HepG2 (cell line): ENCODE results near the gene PTPN22. TPM values are rescaled to one million over a fixed set of nuclear protein-coding genes. Genes with fewer than 3 reads are reported as not detected.

Experiments
- ELF4 ChIP-seq: sonication (generic); formaldehyde crosslinking; IDR thresholded peaks from 2 replicates; pipeline ENCODE4 v1.5.0; 2020; ENCODE audit warnings: missing genetic modification reagents, mild to moderate bottlenecking, moderate library complexity, borderline replicate concordance
- FOSL1 ChIP-seq: sonication (generic); formaldehyde crosslinking; IDR thresholded peaks from 2 replicates; pipeline ENCODE4 v1.9.0; 2021; ENCODE audit warnings: missing genetic modification reagents, borderline replicate concordance
- GZF1 ChIP-seq: sonication (generic); formaldehyde crosslinking; IDR thresholded peaks from 2 replicates; pipeline ENCODE4 v1.5.1; 2020; ENCODE audit warnings: mild to moderate bottlenecking, missing genetic modification reagents
- HDAC2 ChIP-seq: sonication (generic); formaldehyde crosslinking; IDR thresholded peaks from 2 replicates; pipeline ENCODE4 v1.4.0; 2020; ENCODE audit warnings: missing genetic modification reagents
- HMGA1 ChIP-seq: sonication (generic); formaldehyde crosslinking; conservative IDR thresholded peaks from 2 replicates; pipeline ENCODE4 v1.4.0; 2020; ENCODE audit warnings: missing genetic modification reagents
- IKZF4 ChIP-seq: sonication (generic); formaldehyde crosslinking; IDR thresholded peaks from 2 replicates; pipeline ENCODE4 v1.5.1; 2020; ENCODE audit warnings: borderline replicate concordance, mild to moderate bottlenecking, low read depth, missing genetic modification reagents; ENCODE audit errors: not compliant biosample characterization
- KDM3A ChIP-seq: IDR thresholded peaks from 2 replicates; pipeline ENCODE4 v1.6.1; 2018; ENCODE audit warnings: low read depth, missing compliant biosample characterization
- KLF16 ChIP-seq, 2 experiments: sonication (generic) in 1 of 2; formaldehyde crosslinking in 1 of 2; IDR thresholded peaks; 2 replicates each; pipeline versions ENCODE4 v1.6.1 to v1.8.0; 2016 to 2023; ENCODE audit warnings: missing genetic modification reagents in 2 of 2, missing compliant biosample characterization in 1 of 2
- MATR3 ChIP-seq: sonication (generic); formaldehyde crosslinking; IDR thresholded peaks from 2 replicates; pipeline ENCODE4 v1.4.0; 2020; ENCODE audit warnings: missing genetic modification reagents
- MZF1 ChIP-seq: sonication (generic); formaldehyde crosslinking; IDR thresholded peaks from 2 replicates; pipeline ENCODE4 v1.8.1; 2023; ENCODE audit warnings: mild to moderate bottlenecking, missing genetic modification reagents, borderline replicate concordance
- NCOR1 ChIP-seq: fragments of 200-600 bp; sonication (generic); IDR thresholded peaks from 2 replicates; pipeline ENCODE4 v1.7.0; 2017; ENCODE audit warnings: antibody characterized with exemption, low read length, borderline replicate concordance
- PAX8 ChIP-seq: sonication (generic); formaldehyde crosslinking; IDR thresholded peaks from 2 replicates; pipeline ENCODE4 v1.8.0; 2022; ENCODE audit warnings: mild to moderate bottlenecking, missing genetic modification reagents, borderline replicate concordance
- PHF20 ChIP-seq: sonication (generic); formaldehyde crosslinking; IDR thresholded peaks from 2 replicates; pipeline ENCODE4 v1.5.0; 2020; ENCODE audit warnings: mild to moderate bottlenecking, missing genetic modification reagents
- POLR2A ChIP-seq, 2 experiments: IDR thresholded peaks; 2 replicates each; pipeline ENCODE4 v1.6.1; 2011; ENCODE audit warnings: low read depth in 2 of 2, low read length in 2 of 2, mild to moderate bottlenecking in 1 of 2, moderate library complexity in 1 of 2; ENCODE audit not compliant: insufficient read depth in 1 of 2
- SIN3A ChIP-seq: IDR thresholded peaks from 2 replicates; pipeline ENCODE4 v1.6.1; 2011; ENCODE audit warnings: low read depth, mild to moderate bottlenecking, control low read depth, low read length, borderline replicate concordance
- SIN3B ChIP-seq: fragments of 150-350 bp; IDR thresholded peaks from 2 replicates; pipeline ENCODE4 v1.6.1; 2014; ENCODE audit warnings: low read length
- TARDBP ChIP-seq: sonication (generic); formaldehyde crosslinking; IDR thresholded peaks from 2 replicates; pipeline ENCODE4 v1.8.0; 2022; ENCODE audit warnings: mild to moderate bottlenecking, missing genetic modification reagents
- THAP11 ChIP-seq: IDR thresholded peaks from 2 replicates; pipeline ENCODE4 v1.6.1; 2016; ENCODE audit warnings: missing biosample characterization, missing genetic modification reagents
- XBP1 ChIP-seq: sonication (generic); formaldehyde crosslinking; IDR thresholded peaks from 2 replicates; pipeline ENCODE4 v1.5.0; 2020; ENCODE audit warnings: missing genetic modification reagents
- ZNF124 ChIP-seq: sonication (generic); formaldehyde crosslinking; IDR thresholded peaks from 2 replicates; pipeline ENCODE4 v1.4.0; 2020; ENCODE audit warnings: missing genetic modification reagents
- ZNF207 ChIP-seq: fragments of 450-650 bp; IDR thresholded peaks from 2 replicates; pipeline ENCODE4 v1.6.1; 2016; ENCODE audit warnings: antibody characterized with exemption, borderline replicate concordance
- ZNF510 ChIP-seq: sonication (generic); formaldehyde crosslinking; IDR thresholded peaks from 2 replicates; pipeline ENCODE4 v1.4.0; 2020; ENCODE audit warnings: low read depth, mild to moderate bottlenecking, missing genetic modification reagents
- ZNF616 ChIP-seq: sonication (generic); formaldehyde crosslinking; IDR thresholded peaks from 2 replicates; pipeline ENCODE4 v1.5.0; 2020; ENCODE audit warnings: low read depth, mild to moderate bottlenecking, missing genetic modification reagents
- ZNF619 ChIP-seq: sonication (generic); formaldehyde crosslinking; IDR thresholded peaks from 2 replicates; pipeline ENCODE4 v1.4.0; 2020; ENCODE audit warnings: mild to moderate bottlenecking, missing genetic modification reagents
- ZNF678 ChIP-seq: sonication (generic); formaldehyde crosslinking; IDR thresholded peaks from 2 replicates; pipeline ENCODE4 v1.4.0; 2020; ENCODE audit warnings: mild to moderate bottlenecking, missing genetic modification reagents
- polyA plus RNA-seq, 8 experiments: library from polyadenylated mRNA; depleted of rRNA in 3 of 8; stranded (reverse) in 7 of 8; unstranded in 1 of 8; fragments of >200 nt; fragmentation: Illumina TruSeq in 4 of 8; extraction: Trizol in 4 of 8; gene quantifications; 2 replicates each; pipeline versions ENCODE4 v1.2.1 to v1.2.3, GENCODE V29; 2011 to 2016; ENCODE audit warnings: low read depth in 4 of 8, missing spikeins in 1 of 8, mixed read lengths in 1 of 8; ENCODE audit not compliant: insufficient read depth in 1 of 8
- total RNA-seq, 5 experiments: library from RNA; depleted of rRNA; stranded (reverse); fragments of >200 nt; fragmentation: Illumina TruSeq; extraction: Trizol; gene quantifications; 2 replicates each; pipeline ENCODE4 v1.2.3, GENCODE V29; 2016; ENCODE audit warnings: low read depth in 1 of 5
- TF ChIP-seq, protein P1 (sequence below): sonication (generic); formaldehyde crosslinking; IDR thresholded peaks from 2 replicates; pipeline ENCODE4 v1.8.0; 2022; ENCODE audit warnings: missing genetic modification reagents, low read depth, mild to moderate bottlenecking, borderline replicate concordance
- TF ChIP-seq, protein P2 (sequence below): sonication (generic); formaldehyde crosslinking; IDR thresholded peaks from 2 replicates; pipeline ENCODE4 v1.5.0; 2020; ENCODE audit warnings: mild to moderate bottlenecking, low read depth, missing genetic modification reagents, borderline replicate concordance
- TF ChIP-seq, protein P3 (sequence below): sonication (generic); formaldehyde crosslinking; IDR thresholded peaks from 2 replicates; pipeline ENCODE4 v1.4.0; 2020; ENCODE audit warnings: low read depth, mild to moderate bottlenecking, missing genetic modification reagents

The PTPN22 gene
- total and polyA plus RNA-seq, 2 of the 13 experiments (the other 11 are each of a cell fraction or from before 2014, with no cell fraction given): not detected

DNA sequence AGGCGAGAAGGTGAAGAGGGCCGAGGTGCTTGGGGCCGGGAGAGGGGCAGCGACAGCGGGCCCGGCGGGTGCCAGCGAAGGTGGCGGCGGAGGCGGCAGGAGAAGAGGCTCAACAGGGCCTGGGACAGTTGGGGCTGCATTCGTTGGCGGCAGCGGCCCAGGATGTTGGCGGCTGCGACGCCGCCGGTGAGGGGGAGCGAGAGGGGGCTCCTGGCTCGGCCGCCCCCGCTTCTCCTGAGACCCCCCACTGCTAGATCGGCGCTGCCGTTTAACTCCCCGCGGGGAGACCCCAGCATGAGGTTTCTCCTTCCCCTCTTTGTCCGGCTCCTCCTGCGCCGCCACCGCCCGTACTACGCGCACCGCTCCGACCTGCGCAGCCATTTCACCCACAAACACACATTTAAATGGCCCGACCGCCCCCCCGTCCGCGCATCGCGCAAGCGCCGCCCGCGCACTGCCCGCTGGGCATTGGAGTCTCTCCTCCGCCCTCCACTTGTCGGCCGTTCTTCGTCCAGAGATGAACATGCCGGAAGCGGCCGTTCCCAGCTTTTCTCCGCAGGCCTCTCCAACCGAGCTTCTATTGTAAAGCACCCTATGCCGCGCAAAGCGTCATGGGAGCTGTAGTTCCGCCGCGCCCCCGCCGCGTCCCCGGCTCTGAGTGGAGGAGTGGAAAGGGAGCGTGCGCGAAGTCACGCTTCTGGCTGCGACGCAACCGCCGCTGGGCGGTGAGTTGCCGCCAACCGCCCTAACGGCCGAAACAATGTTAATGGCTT is 59.4 kb downstream of the PTPN22 start, which contains the start of gene RSBN1 (continued):
- no peak for TF ChIP-seq MZF1 (CRISPR knock-in tag)
- peak; percentile 77; the same call in 1 of the 2 replicates for TF ChIP-seq SIN3A
- TF ChIP-seq GZF1 (CRISPR knock-in tag): no peak
- TF ChIP-seq NCOR1: peak; percentile 35; the same call in 1 of the 2 replicates
- TF ChIP-seq PAX8 (CRISPR knock-in tag): 0 out of 2 replicates have a peak, but pooled peaks have one; percentile 41
- TF ChIP-seq, protein P1, sequence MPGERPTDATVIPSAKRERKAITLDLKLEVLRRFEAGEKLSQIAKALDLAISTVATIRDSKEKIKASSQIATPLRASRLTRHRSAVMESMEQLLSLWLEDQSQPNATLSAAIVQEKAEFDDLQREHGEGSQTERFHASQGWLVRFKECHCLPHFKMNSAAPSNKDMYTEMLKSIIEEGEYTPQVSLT (CRISPR knock-in tag): no peak
- TF ChIP-seq KLF16 (CRISPR knock-in tag; IDR thresholded peaks at IDR 0.05): peak in 1 of 2 experiments; percentile 58; a peak in 2 of 4 replicates
- 0 out of 2 replicates have a peak, but pooled peaks have one; percentile 41 for TF ChIP-seq ZNF124 (CRISPR knock-in tag)
- no peak for TF ChIP-seq ZNF616 (CRISPR knock-in tag)
- TF ChIP-seq KDM3A (CRISPR knock-in tag): peak; percentile 60; the same call in 1 of the 2 replicates
- TF ChIP-seq ZNF678 (CRISPR knock-in tag): no peak
- TF ChIP-seq IKZF4 (CRISPR knock-in tag): peak; percentile 15
- TF ChIP-seq FOSL1 (CRISPR knock-in tag): no peak
- TF ChIP-seq ZNF510 (CRISPR knock-in tag): no peak
- TF ChIP-seq TARDBP (CRISPR knock-in tag): peak; percentile 85
- TF ChIP-seq, protein P2, sequence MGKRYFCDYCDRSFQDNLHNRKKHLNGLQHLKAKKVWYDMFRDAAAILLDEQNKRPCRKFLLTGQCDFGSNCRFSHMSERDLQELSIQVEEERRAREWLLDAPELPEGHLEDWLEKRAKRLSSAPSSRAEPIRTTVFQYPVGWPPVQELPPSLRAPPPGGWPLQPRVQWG (CRISPR knock-in tag): no peak
- TF ChIP-seq HDAC2 (CRISPR knock-in tag): peak; percentile 44; the same call in 1 of the 2 replicates
- peak; percentile 87; the same call in 1 of the 2 replicates for TF ChIP-seq ELF4 (CRISPR knock-in tag)
- TF ChIP-seq POLR2A (IDR thresholded peaks at IDR 0.05; ENCODE audit: insufficient read depth in 1 of 2, low read depth in 2 of 2, low read length in 2 of 2): peak; percentile 68 to 69
- TF ChIP-seq THAP11 (CRISPR knock-in tag): peak; percentile 98
- TF ChIP-seq ZNF619 (CRISPR knock-in tag): no peak; the same call in 1 of the 2 replicates
- TF ChIP-seq SIN3B: peak; percentile 41; the same call in 1 of the 2 replicates
- no peak for TF ChIP-seq XBP1 (CRISPR knock-in tag)
- no peak for TF ChIP-seq HMGA1 (CRISPR knock-in tag)
- TF ChIP-seq, protein P3, sequence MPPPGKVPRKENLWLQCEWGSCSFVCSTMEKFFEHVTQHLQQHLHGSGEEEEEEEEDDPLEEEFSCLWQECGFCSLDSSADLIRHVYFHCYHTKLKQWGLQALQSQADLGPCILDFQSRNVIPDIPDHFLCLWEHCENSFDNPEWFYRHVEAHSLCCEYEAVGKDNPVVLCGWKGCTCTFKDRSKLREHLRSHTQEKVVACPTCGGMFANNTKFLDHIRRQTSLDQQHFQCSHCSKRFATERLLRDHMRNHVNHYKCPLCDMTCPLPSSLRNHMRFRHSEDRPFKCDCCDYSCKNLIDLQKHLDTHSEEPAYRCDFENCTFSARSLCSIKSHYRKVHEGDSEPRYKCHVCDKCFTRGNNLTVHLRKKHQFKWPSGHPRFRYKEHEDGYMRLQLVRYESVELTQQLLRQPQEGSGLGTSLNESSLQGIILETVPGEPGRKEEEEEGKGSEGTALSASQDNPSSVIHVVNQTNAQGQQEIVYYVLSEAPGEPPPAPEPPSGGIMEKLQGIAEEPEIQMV: no peak
- TF ChIP-seq PHF20: peak; percentile 65; the same call in 1 of the 2 replicates
- no peak for TF ChIP-seq MATR3 (CRISPR knock-in tag)
- no peak for TF ChIP-seq ZNF207
